H1 (cell line): ENCODE data around the gene STX19. TPM values are rescaled to one million over a fixed set of nuclear protein-coding genes. Genes with fewer than 3 reads are reported as not detected.

Experiments used
- CTCF ChIA-PET: fragments of 300-600 bp; sonication (Branson Sonifier 250); formaldehyde crosslinking; loops from one replicate; lab custom pipeline; 2021; ENCODE audit not compliant: partially characterized antibody; lab: Charles Lee
- POLR2A ChIA-PET: fragments of 300-600 bp; sonication (Branson Sonifier 250); formaldehyde crosslinking; loops from one replicate; lab custom pipeline; 2021; ENCODE audit warnings: inconsistent platforms; ENCODE audit not compliant: partially characterized antibody; lab: Charles Lee
- DNase-seq, 2 experiments: peaks; one replicate each; pipeline versions ENCODE4 v3.0.0 to v3.0.0-alpha.2; 2010 to 2022; ENCODE audit warnings: low spot score in 2 of 2, low read depth in 1 of 2, mixed read lengths in 1 of 2
- FAIRE-seq: peaks from 2 replicates; lab custom pipeline; 2011; peaks lifted over from hg19 to GRCh38; lab: Jason Lieb, UNC
- H2AFZ ChIP-seq: 2 replicates; pipeline ENCODE4 v1.8.1; 2012; ENCODE audit warnings: low read length, inconsistent platforms
- H2AK5ac ChIP-seq: 2 replicates; pipeline ENCODE4 v1.6.1; 2013; ENCODE audit warnings: low read depth, low read length
- H2BK120ac ChIP-seq: replicated peaks from 2 replicates; pipeline ENCODE3; 2013; ENCODE audit warnings: low read depth, low read length, inconsistent platforms
- H2BK12ac ChIP-seq: 2 replicates; pipeline ENCODE4 v1.6.1; 2013; ENCODE audit warnings: low read depth, low read length
- H2BK15ac ChIP-seq: 2 replicates; pipeline ENCODE4 v1.6.1; 2013; ENCODE audit warnings: low read length
- H2BK20ac ChIP-seq: 2 replicates; pipeline ENCODE4 v1.6.1; 2013; ENCODE audit warnings: low read length
- H2BK5ac ChIP-seq: 2 replicates; pipeline ENCODE4 v1.6.1; 2013; ENCODE audit warnings: low read depth, low read length
- H3K14ac ChIP-seq: 2 replicates; pipeline ENCODE4 v1.6.1; 2013; ENCODE audit warnings: inconsistent platforms; ENCODE audit not compliant: insufficient read length
- H3K18ac ChIP-seq: 2 replicates; pipeline ENCODE4 v1.6.1; 2013; ENCODE audit warnings: low read length; ENCODE audit errors: extremely low read depth
- H3K23ac ChIP-seq: 2 replicates; pipeline ENCODE4 v1.6.1; 2013; ENCODE audit warnings: inconsistent platforms; ENCODE audit not compliant: insufficient read length
- H3K23me2 ChIP-seq: 2 replicates; pipeline ENCODE4 v1.6.1; 2013; ENCODE audit warnings: low read depth, low read length
- H3K27ac ChIP-seq: 2 replicates; pipeline ENCODE4 v1.6.1; 2011; ENCODE audit warnings: low read depth, low read length, inconsistent platforms
- H3K27me3 ChIP-seq, 4 experiments: replicated peaks in 1 of 4; 1 replicate in 1 of 4; 2 replicates in 3 of 4; pipeline versions ENCODE4 v1.6.1 to v1.8.1; 2011 to 2013; ENCODE audit warnings: low read length in 3 of 4, mild to moderate bottlenecking in 3 of 4, inconsistent platforms in 2 of 4, mixed read lengths in 2 of 4, moderate library complexity in 1 of 4; ENCODE audit not compliant: control insufficient read depth in 3 of 4, insufficient read depth in 3 of 4; ENCODE audit errors: extremely low read depth in 1 of 4
- H3K36me3 ChIP-seq, 4 experiments: 2 replicates each; pipeline versions ENCODE4 v1.6.1 to v1.8.1; 2011 to 2013; ENCODE audit warnings: mild to moderate bottlenecking in 4 of 4, low read length in 3 of 4, moderate library complexity in 2 of 4, control low read depth in 1 of 4, inconsistent platforms in 1 of 4; ENCODE audit not compliant: insufficient read depth in 4 of 4, control insufficient read depth in 2 of 4
- H3K4ac ChIP-seq: replicated peaks from 2 replicates; pipeline ENCODE3; 2013; ENCODE audit warnings: low read length, low read depth, mixed read lengths, inconsistent platforms; ENCODE audit not compliant: insufficient read length
- H3K4me1 ChIP-seq, 4 experiments: replicated peaks in 1 of 4; 1 replicate in 1 of 4; 2 replicates in 3 of 4; pipeline versions ENCODE4 v1.6.1 to v1.8.1; 2011 to 2013; ENCODE audit warnings: low read length in 3 of 4, inconsistent platforms in 2 of 4, mixed read lengths in 1 of 4; ENCODE audit not compliant: insufficient read depth in 4 of 4, control insufficient read depth in 3 of 4
- H3K4me2 ChIP-seq, 2 experiments: 2 replicates each; pipeline versions ENCODE4 v1.6.1 to v1.8.1; 2011 to 2013; ENCODE audit warnings: low read depth in 2 of 2, low read length in 2 of 2, control low read depth in 1 of 2, inconsistent platforms in 1 of 2, mild to moderate bottlenecking in 1 of 2; ENCODE audit not compliant: insufficient read depth in 1 of 2
- H3K4me3 ChIP-seq, 4 experiments: fragments of 200-600, 300-600 bp in 1 of 4; sonication (generic), shearing (Covaris generic), sonication (Bioruptor Twin) in 1 of 4; 2 replicates each; pipeline versions ENCODE4 v1.5.1 to v1.8.1; 2011 to 2016; ENCODE audit warnings: low read length in 4 of 4, low read depth in 3 of 4, control low read depth in 2 of 4, inconsistent platforms in 2 of 4, mild to moderate bottlenecking in 2 of 4, mixed read lengths in 1 of 4, moderate library complexity in 1 of 4; ENCODE audit not compliant: insufficient read depth in 2 of 4; ENCODE audit errors: extremely low read depth in 1 of 4
- H3K56ac ChIP-seq: replicated peaks from 2 replicates; pipeline ENCODE3; 2013; ENCODE audit warnings: low read depth, mild to moderate bottlenecking, mixed read lengths, low read length, inconsistent platforms; ENCODE audit not compliant: insufficient read length
- H3K79me1 ChIP-seq: 2 replicates; pipeline ENCODE4 v1.6.1; 2013; ENCODE audit warnings: low read depth, low read length, control low read depth
- H3K79me2 ChIP-seq, 2 experiments: 2 replicates each; pipeline versions ENCODE4 v1.6.1 to v1.8.1; 2012 to 2013; ENCODE audit warnings: low read length in 2 of 2, mild to moderate bottlenecking in 2 of 2, inconsistent platforms in 1 of 2; ENCODE audit not compliant: insufficient read depth in 2 of 2, control insufficient read depth in 1 of 2
- H3K9ac ChIP-seq, 4 experiments: replicated peaks in 1 of 4; 1 replicate in 1 of 4; 2 replicates in 3 of 4; pipeline versions ENCODE4 v1.6.1 to v1.8.1; 2011 to 2013; ENCODE audit warnings: low read depth in 3 of 4, low read length in 3 of 4, control low read depth in 2 of 4, mild to moderate bottlenecking in 2 of 4, moderate library complexity in 2 of 4, inconsistent platforms in 1 of 4; ENCODE audit errors: extremely low read depth in 1 of 4
- H3K9me3 ChIP-seq, 2 experiments: 2 replicates each; pipeline versions ENCODE4 v1.6.1 to v1.8.1; 2012 to 2013; ENCODE audit warnings: mild to moderate bottlenecking in 2 of 2, moderate library complexity in 2 of 2, control low read depth in 1 of 2, inconsistent platforms in 1 of 2, low read depth in 1 of 2, low read length in 1 of 2, mixed read lengths in 1 of 2; ENCODE audit not compliant: insufficient read depth in 2 of 2
- H4K20me1 ChIP-seq, 2 experiments: replicated peaks in 1 of 2; 2 replicates each; pipeline versions ENCODE3 to v1.8.1; 2011 to 2013; ENCODE audit warnings: inconsistent platforms in 2 of 2, low read length in 2 of 2, mild to moderate bottlenecking in 1 of 2; ENCODE audit not compliant: insufficient read depth in 2 of 2, control insufficient read depth in 1 of 2
- H4K5ac ChIP-seq: 2 replicates; pipeline ENCODE4 v1.6.1; 2013; ENCODE audit warnings: low read length, low read depth, mixed read lengths, inconsistent platforms; ENCODE audit not compliant: insufficient read length
- H4K8ac ChIP-seq: 2 replicates; pipeline ENCODE4 v1.8.0; 2013; ENCODE audit warnings: mild to moderate bottlenecking, moderate library complexity, low read length, inconsistent platforms; ENCODE audit not compliant: insufficient read depth; ENCODE audit errors: extremely low read depth
- H4K91ac ChIP-seq: replicated peaks from 2 replicates; pipeline ENCODE3; 2013; ENCODE audit warnings: low read length, mixed read lengths, inconsistent platforms; ENCODE audit not compliant: insufficient read length
- BRCA1 ChIP-seq: IDR thresholded peaks from 2 replicates; pipeline ENCODE4 v1.6.1; 2012; ENCODE audit warnings: low read depth, low read length, improper control_type of control experiment
- CBX8 ChIP-seq: fragments of 300-800, 300-1000 bp; sonication (generic); IDR thresholded peaks from 2 replicates; pipeline ENCODE4 v1.7.1; 2016; ENCODE audit warnings: low read depth, low read length, borderline replicate concordance
- CTCF ChIP-seq, 3 experiments: IDR thresholded peaks; 1 replicate in 2 of 3; 2 replicates in 1 of 3; pipeline versions ENCODE4 v1.5.1 to v1.6.1; 2011; ENCODE audit warnings: low read length in 3 of 3, mild to moderate bottlenecking in 3 of 3, inconsistent platforms in 2 of 3, low read depth in 1 of 3, moderate library complexity in 1 of 3; ENCODE audit not compliant: insufficient read depth in 1 of 3; ENCODE audit errors: control extremely low read depth in 1 of 3
- EGR1 ChIP-seq: IDR thresholded peaks from 2 replicates; pipeline ENCODE4 v1.6.1; 2011; ENCODE audit warnings: low read depth, low read length, borderline replicate concordance
- EP300 ChIP-seq, 2 experiments: IDR thresholded peaks; 1 replicate in 1 of 2; 2 replicates in 1 of 2; pipeline ENCODE4 v1.6.1; 2011 to 2012; ENCODE audit warnings: low read depth in 2 of 2, low read length in 2 of 2, mild to moderate bottlenecking in 2 of 2, borderline replicate concordance in 1 of 2, inconsistent platforms in 1 of 2, moderate library complexity in 1 of 2
- FOSL1 ChIP-seq: IDR thresholded peaks from 2 replicates; pipeline ENCODE4 v1.6.1; 2011; ENCODE audit warnings: mild to moderate bottlenecking, low read depth, low read length, moderate library complexity; ENCODE audit not compliant: insufficient read depth
- JUN ChIP-seq: IDR thresholded peaks from 2 replicates; pipeline ENCODE4 v1.6.1; 2011; ENCODE audit warnings: low read depth, mild to moderate bottlenecking, improper control_type of control experiment, low read length
- KDM5A ChIP-seq: fragments of 200-600 bp; IDR thresholded peaks from 2 replicates; pipeline ENCODE4 v1.7.1; 2012; ENCODE audit warnings: mild to moderate bottlenecking, low read length, inconsistent platforms, mixed read lengths
- MAFK ChIP-seq: IDR thresholded peaks from 2 replicates; pipeline ENCODE4 v1.6.1; 2012; ENCODE audit warnings: low read depth, mild to moderate bottlenecking, improper control_type of control experiment, low read length
- YY1 ChIP-seq: IDR thresholded peaks from 2 replicates; pipeline ENCODE4 v1.6.1; 2011; ENCODE audit warnings: low read depth, mild to moderate bottlenecking, low read length
- WGBS, 2 experiments: shearing (Covaris generic) in 1 of 2; methylation state at CpG; one replicate each; pipeline versions ENCODE4 v1.1.6 to v1.1.7; 2013 to 2015; ENCODE audit warnings: low lambda C conversion rate in 2 of 2, mixed read lengths in 2 of 2, inconsistent platforms in 1 of 2, low coverage in 1 of 2, missing lambda C conversion rate in 1 of 2; ENCODE audit not compliant: insufficient replicate concordance in 2 of 2, insufficient coverage in 1 of 2, insufficient read length in 1 of 2; ENCODE audit errors: extremely low coverage in 1 of 2, missing lambda C conversion rate in 1 of 2; 5-methylcytosine and 5-hydroxymethylcytosine counted together
- polyA plus RNA-seq, 7 experiments: library from polyadenylated mRNA; depleted of rRNA in 3 of 7; stranded (reverse) in 5 of 7; unstranded in 2 of 7; fragments of >200 nt in 5 of 7; fragments of 200-250 nt in 2 of 7; gene quantifications; 1 replicate in 5 of 7; 2 replicates in 1 of 7; 4 replicates in 1 of 7; pipeline versions ENCODE4 v1.2.1 to v1.2.3, GENCODE V29; 2011 to 2013; ENCODE audit warnings: missing spikeins in 2 of 7, mixed read lengths in 2 of 7
- total RNA-seq: library from RNA; stranded (reverse); fragmentation: NEBNext Ultra II Directional; extraction: Animal tissue kit (Norgen Biotek cat#: 25700); gene quantifications from 2 replicates; pipeline ENCODE4 v1.2.1, GENCODE V29; 2021

The STX19 gene
- total and polyA plus RNA-seq, 2 of the 8 experiments (the other 6 are each of a cell fraction or from before 2014, with no cell fraction given): not detected

- WGBS, 2 experiments: 88% methylated on average over 9 of the region's 9 CpGs; no CpG with 5 or more reads in 1 of the 2 experiments
- Histone ChIP-seq H3K18ac (no peak overlapping the region), H2BK5ac (no peak overlapping the region), H4K20me1 (no peaks in the 10 kb centered on the region), H3K23ac (no peak overlapping the region), H3K9me3 (no peaks in the 10 kb centered on the region), H3K23me2 (no peaks in the 10 kb centered on the region), H3K9ac (no peak overlapping the region), H2AFZ (no peak overlapping the region), H2BK12ac (no peak overlapping the region), H3K14ac (no peak overlapping the region), H4K8ac (no peak overlapping the region), H3K79me2 (peaks cover 0 to 10% of the 10 kb centered on the region in 2 experiments; a peak in 2 of 4 replicates), H4K5ac (no peak overlapping the region), H2BK20ac (no peak overlapping the region), H3K27me3 (no peaks in the 10 kb centered on the region), H3K27ac (no peak overlapping the region), H3K4me1 (no peaks in the 10 kb centered on the region), H2BK120ac (no peak overlapping the region), H2AK5ac (no peak overlapping the region), H4K91ac (no peak overlapping the region), H3K4me3 (no peak overlapping the region), H3K79me1 (no peaks in the 10 kb centered on the region; the same call in 1 of the 2 replicates), H2BK15ac (no peak overlapping the region), H3K56ac (no peak overlapping the region), H3K4me2 (no peak overlapping the region), H3K4ac (no peak overlapping the region), H3K36me3 (no peaks in the 10 kb centered on the region)
- ChIA-PET POLR2A (interaction anchor here (0.6 kb wide), 1 partner anchor 9 kb away, joined by 3 read pairs; no protein-coding TSS in a partner anchor), CTCF (interaction anchor here (0.6 to 1.6 kb wide), 3 partner anchors 9 to 81 kb away, joined by 3 to 4 read pairs (median 3); no protein-coding TSS in a partner anchor)
- FAIRE-seq (no peak), DNase-seq (no peak)
- TF ChIP-seq MAFK (no peak), FOSL1 (no peak), EGR1 (no peak), CTCF (IDR thresholded peaks at IDR 0.05; ENCODE audit: control extremely low read depth in 1 of 3, insufficient read depth in 1 of 3, low read depth in 1 of 3, low read length in 3 of 3) (no peak), CBX8 (no peak), JUN (no peak), KDM5A (no peak), BRCA1 (no peak), YY1 (no peak), EP300 (IDR thresholded peaks at IDR 0.05; ENCODE audit: borderline replicate concordance in 1 of 2, low read depth in 2 of 2, low read length in 2 of 2) (no peak)
Observed at GRCh38 chr3:93988764-93989163, 39.6 kb downstream of the STX19 start.
